Activated T-cell treated with anti-CD3 and anti-CD28 coated beads, Interleukin-2, amount 50 U/mL, for 72 hours (primary cell): Measurements from ENCODE around the gene GJD4. TPM values are rescaled to one million over a fixed set of nuclear protein-coding genes. Genes with fewer than 3 reads are reported as not detected.
A peak's percentile ranks its signal among the peaks of the same experiment; 100 is the strongest.

Source experiments
- ATAC-seq, 2 donors: fragments of 150-1000 bp; cut with Tn5 transposase; replicated peaks in 1 of 2; 2 replicates each; pipeline ENCODE4 v1.10.0; 2021; ENCODE audit warnings: moderate library complexity in 2 of 2, mild to moderate bottlenecking in 1 of 2
- DNase-seq, 2 donors: peaks; one replicate each; pipeline ENCODE4 v3.0.0; 2021 to 2022; ENCODE audit warnings: mixed read lengths in 1 of 2
- H3K27ac Mint-ChIP-seq: one replicate; pipeline ENCODE4 v1.8.0; 2022; ENCODE audit warnings: mild to moderate bottlenecking, moderate library complexity, mixed read lengths
- H3K27me3 Mint-ChIP-seq: one replicate; pipeline ENCODE4 v1.8.0; 2022; ENCODE audit warnings: low read depth, mixed read lengths
- H3K36me3 Mint-ChIP-seq, 2 donors: one replicate each; pipeline ENCODE4 v1.8.0; 2022; ENCODE audit warnings: mixed read lengths in 2 of 2, mild to moderate bottlenecking in 1 of 2; ENCODE audit not compliant: insufficient read depth in 2 of 2
- H3K4me1 Mint-ChIP-seq: one replicate; pipeline ENCODE4 v1.8.0; 2022; ENCODE audit warnings: low read depth, mixed read lengths
- H3K4me3 Mint-ChIP-seq, 2 donors: one replicate each; pipeline ENCODE4 v1.8.0; 2022; ENCODE audit warnings: mild to moderate bottlenecking in 2 of 2, mixed read lengths in 2 of 2, moderate library complexity in 2 of 2
- H3K9me3 Mint-ChIP-seq, 2 donors: one replicate each; pipeline ENCODE4 v1.8.0; 2022; ENCODE audit warnings: mixed read lengths in 2 of 2
- total RNA-seq, 2 donors: library from RNA; stranded (reverse); gene quantifications; one replicate each; pipeline ENCODE4 v1.2.3, GENCODE V29; 2022

The GJD4 gene
- total RNA-seq, result not detected

GRCh38 chr10:35605191-35605590, at the start of gene GJD4:
TSS of gene GJD4 (plus strand) at chr10:35605341. CDS start at chr10:35605568, 227 bp downstream.
- Mint-ChIP-seq H3K27me3 (peaks cover 56% of the 10 kb centered on the region), H3K4me1 (no peaks in the 10 kb centered on the region), H3K4me3 (no peak within 1 kb of the TSS), H3K27ac (no peak within 1 kb of the TSS), H3K36me3 (peaks cover 2 to 4% of the 10 kb centered on the region in 2 donors), H3K9me3 (peaks cover 0 to 3% of the 10 kb centered on the region in 2 donors)
- no peak for ATAC-seq
- no peak for DNase-seq

- no peaks in the 10 kb centered on the region for H3K27me3 Mint-ChIP-seq
- ATAC-seq (no peak), DNase-seq (no peak)
- no peaks in the 10 kb centered on the region for H3K9me3 Mint-ChIP-seq
- H3K36me3 Mint-ChIP-seq, result peaks cover 1 to 2% of the 10 kb centered on the region in 2 donors
- H3K27ac Mint-ChIP-seq, result no peak overlapping the region
- H3K4me1 Mint-ChIP-seq, result no peaks in the 10 kb centered on the region
- H3K4me3 Mint-ChIP-seq, result no peak overlapping the region
These were observed 48.9 kb upstream of the GJD4 start for GRCh38 chr10:35555962-35556930.

- Mint-ChIP-seq H3K36me3 (peaks cover 0 to 1% of the 10 kb centered on the region in 2 donors), H3K27me3 (no peaks in the 10 kb centered on the region), H3K4me3 (no peak overlapping the region), H3K9me3 (no peaks in the 10 kb centered on the region), H3K27ac (peak overlapping the region; percentile 11), H3K4me1 (no peaks in the 10 kb centered on the region)
- DNase-seq (no peak), ATAC-seq (no peak)
These were observed 46.9 kb upstream of the GJD4 start for GRCh38 chr10:35558276-35558675.

GRCh38 chr10:35559416-35559815, 45.7 kb upstream of the GJD4 start:
- DNase-seq, result no peak
- peaks cover 0 to 1% of the 10 kb centered on the region in 2 donors for H3K36me3 Mint-ChIP-seq
- H3K27ac Mint-ChIP-seq, result no peak overlapping the region
- ATAC-seq, result no peak
- no peak overlapping the region for H3K4me3 Mint-ChIP-seq
- no peaks in the 10 kb centered on the region for H3K9me3 Mint-ChIP-seq
- no peaks in the 10 kb centered on the region for H3K27me3 Mint-ChIP-seq
- no peaks in the 10 kb centered on the region for H3K4me1 Mint-ChIP-seq

GRCh38 chr10:35561715-35562114, 43.4 kb upstream of the GJD4 start:
- DNase-seq (no peak), ATAC-seq (no peak)
- H3K9me3 Mint-ChIP-seq, result no peaks in the 10 kb centered on the region
- H3K27ac Mint-ChIP-seq, result no peak overlapping the region
- H3K4me3 Mint-ChIP-seq, result no peak overlapping the region
- H3K27me3 Mint-ChIP-seq, result no peaks in the 10 kb centered on the region
- H3K4me1 Mint-ChIP-seq, result no peaks in the 10 kb centered on the region
- H3K36me3 Mint-ChIP-seq, result peaks cover 0 to 6% of the 10 kb centered on the region in 2 donors

GRCh38 chr10:35562427-35562826, 42.7 kb upstream of the GJD4 start:
- Mint-ChIP-seq H3K36me3 (peaks cover 0 to 6% of the 10 kb centered on the region in 2 donors), H3K27me3 (no peaks in the 10 kb centered on the region), H3K4me3 (no peak overlapping the region), H3K4me1 (no peaks in the 10 kb centered on the region), H3K9me3 (no peaks in the 10 kb centered on the region), H3K27ac (no peak overlapping the region)
- no peak for DNase-seq
- no peak for ATAC-seq

- H3K4me1 Mint-ChIP-seq, result no peaks in the 10 kb centered on the region
- ATAC-seq (no peak), DNase-seq (peak; percentile 39 to 47)
- no peaks in the 10 kb centered on the region for H3K27me3 Mint-ChIP-seq
- H3K9me3 Mint-ChIP-seq, result no peaks in the 10 kb centered on the region
- H3K27ac Mint-ChIP-seq, result no peak overlapping the region
- peaks cover 0 to 6% of the 10 kb centered on the region in 2 donors for H3K36me3 Mint-ChIP-seq
- H3K4me3 Mint-ChIP-seq, result no peak overlapping the region
These were observed 41.8 kb upstream of the GJD4 start for GRCh38 chr10:35563261-35563891.

- Mint-ChIP-seq H3K27ac (no peak overlapping the region), H3K36me3 (peaks cover 0 to 6% of the 10 kb centered on the region in 2 donors), H3K9me3 (no peaks in the 10 kb centered on the region), H3K4me1 (no peaks in the 10 kb centered on the region), H3K27me3 (no peaks in the 10 kb centered on the region), H3K4me3 (no peak overlapping the region)
- ATAC-seq (peak in 1 of 2 donors; percentile 32), DNase-seq (no peak)
These were observed 40.7 kb upstream of the GJD4 start for GRCh38 chr10:35564341-35564968.

- peaks cover 0 to 9% of the 10 kb centered on the region in 2 donors for H3K36me3 Mint-ChIP-seq
- no peaks in the 10 kb centered on the region for H3K4me1 Mint-ChIP-seq
- no peaks in the 10 kb centered on the region for H3K27me3 Mint-ChIP-seq
- no peak for ATAC-seq
- no peaks in the 10 kb centered on the region for H3K9me3 Mint-ChIP-seq
- no peak overlapping the region for H3K4me3 Mint-ChIP-seq
- DNase-seq, result no peak
- H3K27ac Mint-ChIP-seq, result no peak overlapping the region
These were observed 39.5 kb upstream of the GJD4 start for GRCh38 chr10:35565602-35566081.

GRCh38 chr10:35567951-35568350, 37.2 kb upstream of the GJD4 start:
- Mint-ChIP-seq H3K4me3 (no peak overlapping the region), H3K4me1 (no peaks in the 10 kb centered on the region), H3K27ac (no peak overlapping the region), H3K9me3 (no peaks in the 10 kb centered on the region), H3K27me3 (no peaks in the 10 kb centered on the region), H3K36me3 (peaks cover 1 to 9% of the 10 kb centered on the region in 2 donors)
- DNase-seq (no peak), ATAC-seq (no peak)

- Mint-ChIP-seq H3K27ac (no peak overlapping the region), H3K4me3 (no peak overlapping the region), H3K36me3 (peaks cover 1 to 11% of the 10 kb centered on the region in 2 donors), H3K27me3 (no peaks in the 10 kb centered on the region), H3K9me3 (no peaks in the 10 kb centered on the region), H3K4me1 (no peaks in the 10 kb centered on the region)
- no peak for DNase-seq
- no peak for ATAC-seq
These were observed 36.6 kb upstream of the GJD4 start for GRCh38 chr10:35568483-35569015.

GRCh38 chr10:35569111-35569707, 35.9 kb upstream of the GJD4 start:
- Mint-ChIP-seq H3K36me3 (peaks cover 1 to 16% of the 10 kb centered on the region in 2 donors), H3K27me3 (no peaks in the 10 kb centered on the region), H3K27ac (no peak overlapping the region), H3K9me3 (no peaks in the 10 kb centered on the region), H3K4me3 (no peak overlapping the region), H3K4me1 (no peaks in the 10 kb centered on the region)
- DNase-seq (no peak), ATAC-seq (no peak)
